Activated CD4-positive, alpha-beta T cell treated with anti-CD3 and anti-CD28 coated beads, Interleukin-2, amount 10 ng/mL, durations not matched to agents 7 days and 5 days (primary cell): ENCODE results near the gene IFFO2. TPM values are rescaled to one million over a fixed set of nuclear protein-coding genes. Genes with fewer than 3 reads are reported as not detected.
A peak's percentile ranks its signal among the peaks of the same experiment; 100 is the strongest.

Experiments used
- CTCF ChIA-PET: fragments of 350-600 bp; sonication (Branson Sonifier 250); formaldehyde crosslinking; loops from one replicate; lab custom pipeline; 2021; ENCODE audit warnings: antibody characterized with exemption; lab: Charles Lee
- POLR2A ChIA-PET: fragments of 350-600 bp; sonication (Branson Sonifier 250); formaldehyde crosslinking; loops from one replicate; lab custom pipeline; 2021; ENCODE audit warnings: antibody characterized with exemption; lab: Charles Lee
- DNase-seq: peaks from one replicate; pipeline ENCODE4 v3.0.0-alpha.2; 2020
- H3K27ac Mint-ChIP-seq: one replicate; pipeline ENCODE4 v1.8.0; 2021; ENCODE audit warnings: mild to moderate bottlenecking, moderate library complexity, mixed read lengths
- H3K27me3 Mint-ChIP-seq: one replicate; pipeline ENCODE4 v1.8.0; 2021; ENCODE audit warnings: mixed read lengths
- H3K36me3 Mint-ChIP-seq: one replicate; pipeline ENCODE4 v1.8.0; 2021; ENCODE audit warnings: low read depth, mixed read lengths
- H3K4me1 Mint-ChIP-seq: one replicate; pipeline ENCODE4 v1.8.0; 2021; ENCODE audit warnings: mixed read lengths
- H3K4me3 Mint-ChIP-seq: one replicate; pipeline ENCODE4 v1.8.0; 2021; ENCODE audit warnings: mild to moderate bottlenecking, moderate library complexity, mixed read lengths
- H3K9me3 Mint-ChIP-seq: one replicate; pipeline ENCODE4 v1.8.0; 2021; ENCODE audit warnings: mixed read lengths
- total RNA-seq, 2 experiments: library from RNA; stranded (reverse); gene quantifications; one replicate each; pipeline ENCODE4 v1.2.3, GENCODE V29; 2021

The IFFO2 gene
- total RNA-seq, 2 experiments from 2014 or later = 20.4 to 21.7 TPM

GRCh38 chr1:18955441-18956192 is 859 bp downstream of the IFFO2 start:
- POLR2A ChIA-PET = interaction anchor here (0.6 to 1.1 kb wide), 3 partner anchors 12 to 32 kb away, joined by 3 to 6 read pairs (median 4); no protein-coding TSS in a partner anchor
- H3K27me3 Mint-ChIP-seq = peaks cover 15% of the 10 kb centered on the region
- H3K27ac Mint-ChIP-seq = peak overlapping the region; percentile 84
- peaks cover 19% of the 10 kb centered on the region for H3K36me3 Mint-ChIP-seq
- no peaks in the 10 kb centered on the region for H3K9me3 Mint-ChIP-seq
- H3K4me3 Mint-ChIP-seq = peak overlapping the region; percentile 80
- H3K4me1 Mint-ChIP-seq = peaks cover 74% of the 10 kb centered on the region
- DNase-seq = peak; percentile 60
- CTCF ChIA-PET = interaction anchor here (0.9 to 3.6 kb wide), 4 partner anchors 25 to 158 kb away, joined by 3 to 15 read pairs (median 4); no protein-coding TSS in a partner anchor

- H3K4me3 Mint-ChIP-seq = peak overlapping the region; percentile 80
- CTCF ChIA-PET = interaction anchor here (0.9 to 3.6 kb wide), 5 partner anchors 12 to 47 kb away, joined by 3 to 15 read pairs (median 3); no protein-coding TSS in a partner anchor
- peaks cover 19% of the 10 kb centered on the region for H3K36me3 Mint-ChIP-seq
- POLR2A ChIA-PET = no interaction called here
- H3K27ac Mint-ChIP-seq = peak overlapping the region; percentile 84
- H3K27me3 Mint-ChIP-seq = peaks cover 11% of the 10 kb centered on the region
- H3K9me3 Mint-ChIP-seq = no peaks in the 10 kb centered on the region
- no peak for DNase-seq
- peaks cover 76% of the 10 kb centered on the region for H3K4me1 Mint-ChIP-seq
These were observed 1.4 kb downstream of the IFFO2 start for GRCh38 chr1:18955131-18955440.

GRCh38 chr1:18954270-18955071 is 2.0 kb downstream of the IFFO2 start:
- peaks cover 82% of the 10 kb centered on the region for H3K4me1 Mint-ChIP-seq
- H3K9me3 Mint-ChIP-seq = no peaks in the 10 kb centered on the region
- ChIA-PET CTCF (interaction anchor here (1.0 to 3.6 kb wide), 3 partner anchors 11 to 42 kb away, joined by 3 to 15 read pairs (median 3); no protein-coding TSS in a partner anchor), POLR2A (interaction anchor here (0.7 to 0.8 kb wide), 2 partner anchors 27 to 92 kb away, joined by 3 to 4 read pairs; no protein-coding TSS in a partner anchor)
- peaks cover 6% of the 10 kb centered on the region for H3K27me3 Mint-ChIP-seq
- H3K4me3 Mint-ChIP-seq = peak overlapping the region; percentile 80
- H3K27ac Mint-ChIP-seq = peak overlapping the region; percentile 84
- peaks cover 19% of the 10 kb centered on the region for H3K36me3 Mint-ChIP-seq
- DNase-seq = no peak

- H3K27ac Mint-ChIP-seq = peak overlapping the region; percentile 20
- no peak for DNase-seq
- H3K9me3 Mint-ChIP-seq = no peaks in the 10 kb centered on the region
- peaks cover 3% of the 10 kb centered on the region for H3K27me3 Mint-ChIP-seq
- peak overlapping the region; percentile 80 for H3K4me3 Mint-ChIP-seq
- H3K4me1 Mint-ChIP-seq = peaks cover 86% of the 10 kb centered on the region
- POLR2A ChIA-PET = interaction anchor here (0.7 to 0.8 kb wide), 2 partner anchors 26 to 93 kb away, joined by 3 to 4 read pairs; no protein-coding TSS in a partner anchor
- peaks cover 19% of the 10 kb centered on the region for H3K36me3 Mint-ChIP-seq
- CTCF ChIA-PET = interaction anchor here (1.0 to 3.6 kb wide), 2 partner anchors 27 to 41 kb away, joined by 3 to 15 read pairs; no protein-coding TSS in a partner anchor
These were observed 2.7 kb downstream of the IFFO2 start for GRCh38 chr1:18953731-18954231.

GRCh38 chr1:18951818-18952391 is 4.6 kb downstream of the IFFO2 start:
- DNase-seq = peak; percentile 92
- peaks cover 21% of the 10 kb centered on the region for H3K36me3 Mint-ChIP-seq
- H3K4me1 Mint-ChIP-seq = peaks cover 87% of the 10 kb centered on the region
- peak overlapping the region; percentile 96 for H3K27ac Mint-ChIP-seq
- peak overlapping the region; percentile 75 for H3K4me3 Mint-ChIP-seq
- no peaks in the 10 kb centered on the region for H3K9me3 Mint-ChIP-seq
- CTCF ChIA-PET = interaction anchor here (0.8 to 2.9 kb wide), 5 partner anchors 15 to 45 kb away, joined by 3 to 8 read pairs (median 6); no protein-coding TSS in a partner anchor
- peaks cover 1% of the 10 kb centered on the region for H3K27me3 Mint-ChIP-seq
- POLR2A ChIA-PET = interaction anchor here (1.5 kb wide), 1 partner anchor 25 kb away, joined by 9 read pairs; no protein-coding TSS in a partner anchor

GRCh38 chr1:18951416-18951815 is 5.1 kb downstream of the IFFO2 start:
- Mint-ChIP-seq H3K27ac (peak overlapping the region; percentile 96), H3K27me3 (peaks cover 1% of the 10 kb centered on the region), H3K9me3 (no peaks in the 10 kb centered on the region), H3K4me3 (peak overlapping the region; percentile 75), H3K36me3 (peaks cover 21% of the 10 kb centered on the region), H3K4me1 (peaks cover 89% of the 10 kb centered on the region)
- DNase-seq = peak; percentile 33
- ChIA-PET CTCF (interaction anchor here (0.8 to 2.9 kb wide), 9 partner anchors 14 to 215 kb away, joined by 3 to 8 read pairs (median 6); no protein-coding TSS in a partner anchor), POLR2A (interaction anchor here (0.7 to 1.5 kb wide), 3 partner anchors 25 to 1244 kb away, joined by 3 to 9 read pairs (median 7); no protein-coding TSS in a partner anchor)

GRCh38 chr1:18950401-18951026 is 6.0 kb downstream of the IFFO2 start:
- ChIA-PET CTCF (interaction anchor here (0.9 to 2.9 kb wide), 8 partner anchors 13 to 216 kb away, joined by 3 to 8 read pairs (median 6); no protein-coding TSS in a partner anchor), POLR2A (interaction anchor here (0.7 to 1.4 kb wide), 2 partner anchors 24 to 1245 kb away, joined by 3 to 7 read pairs; no protein-coding TSS in a partner anchor)
- Mint-ChIP-seq H3K27me3 (peaks cover 1% of the 10 kb centered on the region), H3K4me3 (peak overlapping the region; percentile 75), H3K27ac (peak overlapping the region; percentile 96), H3K36me3 (peaks cover 21% of the 10 kb centered on the region), H3K4me1 (peaks cover 95% of the 10 kb centered on the region), H3K9me3 (no peaks in the 10 kb centered on the region)
- peak; percentile 50 for DNase-seq

- H3K27me3 Mint-ChIP-seq = peaks cover 1% of the 10 kb centered on the region
- POLR2A ChIA-PET = interaction anchor here (1.4 kb wide), 1 partner anchor 23 kb away, joined by 7 read pairs; no protein-coding TSS in a partner anchor
- H3K27ac Mint-ChIP-seq = peak overlapping the region; percentile 96
- H3K9me3 Mint-ChIP-seq = no peaks in the 10 kb centered on the region
- H3K4me3 Mint-ChIP-seq = peak overlapping the region; percentile 75
- CTCF ChIA-PET = interaction anchor here (0.9 to 2.9 kb wide), 7 partner anchors 12 to 125 kb away, joined by 3 to 8 read pairs (median 6); no protein-coding TSS in a partner anchor
- peaks cover 96% of the 10 kb centered on the region for H3K4me1 Mint-ChIP-seq
- peaks cover 18% of the 10 kb centered on the region for H3K36me3 Mint-ChIP-seq
- no peak for DNase-seq
These were observed 6.6 kb downstream of the IFFO2 start for GRCh38 chr1:18949686-18950400.

- ChIA-PET POLR2A (interaction anchor here (1.4 kb wide), 1 partner anchor 22 kb away, joined by 5 read pairs; no protein-coding TSS in a partner anchor), CTCF (interaction anchor here (0.6 to 2.9 kb wide), 6 partner anchors 22 to 42 kb away, joined by 3 to 8 read pairs (median 5); no protein-coding TSS in a partner anchor)
- peaks cover 11% of the 10 kb centered on the region for H3K36me3 Mint-ChIP-seq
- H3K4me1 Mint-ChIP-seq = peaks cover 93% of the 10 kb centered on the region
- peak overlapping the region; percentile 75 for H3K4me3 Mint-ChIP-seq
- H3K27me3 Mint-ChIP-seq = no peaks in the 10 kb centered on the region
- DNase-seq = no peak
- peak overlapping the region; percentile 96 for H3K27ac Mint-ChIP-seq
- no peaks in the 10 kb centered on the region for H3K9me3 Mint-ChIP-seq
These were observed 7.4 kb downstream of the IFFO2 start for GRCh38 chr1:18948913-18949685.
